Keratinocyte (primary cell): Measurements from ENCODE around the gene CD274.

Experiments
- EZH2 ChIP-seq: IDR thresholded peaks from one replicate; pipeline ENCODE4 v1.6.1; 2012; ENCODE audit warnings: inconsistent platforms, mild to moderate bottlenecking, low read length, moderate library complexity
- TF ChIP-seq, protein P1 (sequence below), 3 experiments: IDR thresholded peaks in 1 of 3; conservative IDR thresholded peaks in 1 of 3; optimal IDR thresholded peaks in 1 of 3; 2 replicates in 2 of 3; 3 replicates in 1 of 3; pipeline versions ENCODE3 to v1.5.1; 2011; ENCODE audit warnings: low read length in 3 of 3, mild to moderate bottlenecking in 3 of 3, moderate library complexity in 2 of 3, control low read depth in 1 of 3, inconsistent platforms in 1 of 3; ENCODE audit not compliant: insufficient read depth in 2 of 3; ENCODE audit errors: extremely low read depth in 1 of 3

- TF ChIP-seq, protein P1, sequence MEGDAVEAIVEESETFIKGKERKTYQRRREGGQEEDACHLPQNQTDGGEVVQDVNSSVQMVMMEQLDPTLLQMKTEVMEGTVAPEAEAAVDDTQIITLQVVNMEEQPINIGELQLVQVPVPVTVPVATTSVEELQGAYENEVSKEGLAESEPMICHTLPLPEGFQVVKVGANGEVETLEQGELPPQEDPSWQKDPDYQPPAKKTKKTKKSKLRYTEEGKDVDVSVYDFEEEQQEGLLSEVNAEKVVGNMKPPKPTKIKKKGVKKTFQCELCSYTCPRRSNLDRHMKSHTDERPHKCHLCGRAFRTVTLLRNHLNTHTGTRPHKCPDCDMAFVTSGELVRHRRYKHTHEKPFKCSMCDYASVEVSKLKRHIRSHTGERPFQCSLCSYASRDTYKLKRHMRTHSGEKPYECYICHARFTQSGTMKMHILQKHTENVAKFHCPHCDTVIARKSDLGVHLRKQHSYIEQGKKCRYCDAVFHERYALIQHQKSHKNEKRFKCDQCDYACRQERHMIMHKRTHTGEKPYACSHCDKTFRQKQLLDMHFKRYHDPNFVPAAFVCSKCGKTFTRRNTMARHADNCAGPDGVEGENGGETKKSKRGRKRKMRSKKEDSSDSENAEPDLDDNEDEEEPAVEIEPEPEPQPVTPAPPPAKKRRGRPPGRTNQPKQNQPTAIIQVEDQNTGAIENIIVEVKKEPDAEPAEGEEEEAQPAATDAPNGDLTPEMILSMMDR (optimal IDR thresholded peaks at IDR 0.05 in 1 of 3, IDR thresholded peaks at IDR 0.05 in 1 of 3, conservative IDR thresholded peaks at IDR 0.05 in 1 of 3; ENCODE audit: extremely low read depth in 1 of 3, insufficient read depth in 2 of 3, low read length in 3 of 3), result peak in 2 of 3 experiments; percentile 41 to 51
- TF ChIP-seq EZH2, result no peak
Measured at GRCh38 chr9:5425006-5425628, 25.2 kb upstream of the CD274 start.
